GM21526 (cell line): ENCODE measurements around the gene ASAP2.
"Not testable (repeated sequence)": the region's sequence is repeated elsewhere in the genome, so short reads cannot be mapped to it uniquely, and the experiment has no call there.

Experiments
- ATAC-seq: cut with Tn5 transposase; IDR thresholded peaks from one replicate; pipeline ENCODE4 v1.9.1; 2021; ENCODE audit warnings: moderate library complexity; ENCODE audit not compliant: unreplicated experiment, low FRiP score

Gene ASAP2

DNA sequence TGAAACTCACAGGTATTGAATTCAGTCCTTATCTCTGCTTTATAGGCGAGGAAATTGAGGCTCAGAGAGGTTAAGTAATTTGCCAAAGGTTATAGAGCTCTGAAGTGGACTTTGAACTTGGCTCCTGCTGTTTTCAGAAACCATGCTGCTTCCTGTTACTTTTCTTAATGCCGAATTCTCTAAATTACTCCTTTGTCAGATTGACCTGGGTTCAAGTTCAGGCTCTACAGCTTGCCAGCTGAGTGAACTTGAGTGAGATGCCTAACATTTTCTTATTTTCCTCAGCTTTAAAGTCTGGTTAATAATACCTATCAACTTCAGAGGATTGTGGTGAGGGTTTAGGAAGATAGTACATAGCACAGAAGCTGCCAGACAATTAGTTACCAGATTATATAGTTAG is 3.4 kb downstream of the ASAP2 start:
- no peak for ATAC-seq

DNA sequence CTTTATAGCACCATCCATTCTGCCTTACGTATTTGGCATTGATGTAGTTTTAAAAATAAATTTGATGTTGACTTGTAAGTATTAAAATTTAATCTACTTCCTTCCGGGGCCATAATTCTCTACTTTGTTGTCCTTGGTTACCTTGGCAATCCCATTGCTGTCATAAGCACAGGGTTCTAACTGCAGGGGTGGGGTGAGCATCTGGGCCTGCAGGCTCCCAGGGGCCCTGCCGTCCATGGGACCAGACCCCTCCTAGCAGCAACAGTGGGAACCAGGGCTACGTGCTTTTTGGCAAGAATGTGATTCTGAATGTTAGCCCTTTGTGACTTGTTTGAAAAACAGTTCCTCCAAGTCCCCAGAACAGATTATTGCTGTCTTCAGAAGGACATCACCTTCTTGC is 4.9 kb downstream of the ASAP2 start:
- no peak for ATAC-seq

GRCh38 chr2:9212010-9212635 is 5.5 kb downstream of the ASAP2 start:
- no peak for ATAC-seq

- ATAC-seq, result no peak
Observed at GRCh38 chr2:9212661-9213411, 6.2 kb downstream of the ASAP2 start.

- no peak for ATAC-seq
Observed at GRCh38 chr2:9213477-9214051, 7.0 kb downstream of the ASAP2 start.

DNA sequence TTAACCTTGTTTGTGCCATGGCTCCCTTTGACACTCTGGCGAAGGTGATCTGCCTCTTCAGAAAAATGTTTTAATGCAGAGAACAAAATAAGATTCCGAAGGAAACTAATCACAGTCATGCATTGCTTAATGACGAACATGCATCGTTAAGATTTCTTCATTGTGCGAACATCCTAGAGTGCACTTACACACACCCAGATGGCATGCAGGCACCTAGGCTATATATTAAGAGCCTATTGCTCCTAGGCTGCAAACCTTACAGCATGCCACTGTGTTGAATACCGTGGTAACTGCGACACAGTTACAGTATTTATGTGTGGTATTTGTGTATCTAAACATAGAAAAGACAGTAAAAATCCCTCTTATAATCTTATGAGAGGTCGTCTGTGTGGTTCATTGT is 8.3 kb downstream of the ASAP2 start:
- no peak for ATAC-seq

DNA sequence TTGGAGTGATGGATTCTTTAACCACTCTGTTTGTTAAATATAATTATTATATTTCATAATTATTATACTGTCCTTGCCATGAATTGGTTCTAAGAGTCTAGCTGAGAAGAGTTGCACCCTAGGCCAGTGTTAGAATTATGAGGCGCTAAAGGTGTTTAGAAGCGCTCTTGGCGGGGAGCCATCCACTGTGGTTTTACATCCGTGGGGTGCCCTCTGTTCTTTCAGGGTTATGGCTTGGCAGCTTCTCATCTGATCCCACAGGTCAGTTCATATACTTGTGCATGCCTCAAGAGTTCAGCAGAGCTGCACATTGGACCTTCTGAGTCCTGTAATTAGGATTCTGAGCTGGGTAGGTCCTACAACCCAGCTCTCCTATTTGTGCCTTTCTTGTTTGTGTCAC is 9.1 kb downstream of the ASAP2 start:
- ATAC-seq, result no peak

GRCh38 chr2:9216143-9216542 is 9.5 kb downstream of the ASAP2 start:
- not testable (repeated sequence) for ATAC-seq

DNA sequence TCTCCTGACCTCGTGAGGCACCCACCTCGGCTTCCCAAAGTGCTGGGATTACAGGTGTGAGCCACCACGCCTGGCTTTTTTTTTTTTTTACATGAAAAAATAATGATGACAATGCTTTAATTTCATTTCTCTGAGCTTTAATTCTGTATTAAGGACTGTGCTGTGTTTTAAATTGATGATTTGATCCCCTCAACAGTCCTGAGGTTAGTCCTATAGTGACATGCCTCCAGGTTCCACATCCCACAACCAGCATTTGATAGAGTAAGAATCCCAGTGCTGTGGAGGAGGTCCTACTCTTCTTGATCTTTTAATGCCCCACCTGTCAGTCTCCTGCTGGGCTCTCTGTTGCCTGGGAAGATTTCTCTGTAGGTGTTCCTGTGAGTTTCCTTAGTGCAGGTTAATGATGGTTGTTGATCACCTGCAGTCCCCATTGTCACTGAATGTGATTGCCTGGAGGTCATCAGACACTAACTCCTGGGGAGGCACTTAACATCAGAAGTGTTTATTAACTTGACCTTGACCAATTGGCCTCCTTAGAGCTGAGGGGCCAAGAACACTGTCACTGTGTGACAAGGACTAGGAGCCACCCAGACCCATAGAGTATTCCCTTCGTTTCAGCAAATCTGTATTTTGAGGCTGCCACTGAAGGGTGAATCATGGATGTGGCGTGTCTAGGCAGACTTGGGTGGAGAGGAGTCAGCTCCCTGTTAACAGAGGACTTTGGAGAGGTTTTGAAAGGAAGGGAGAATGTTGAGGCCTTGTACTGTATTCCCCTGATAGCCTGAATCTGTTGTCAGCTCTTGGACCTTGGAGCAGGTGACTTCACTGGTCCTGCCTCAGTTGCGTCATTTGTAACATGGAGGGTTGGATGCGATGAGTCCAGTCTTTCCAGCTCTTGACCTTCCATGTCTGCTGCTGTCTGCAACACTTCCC is 11.5 kb downstream of the ASAP2 start:
- ATAC-seq, result no peak

DNA sequence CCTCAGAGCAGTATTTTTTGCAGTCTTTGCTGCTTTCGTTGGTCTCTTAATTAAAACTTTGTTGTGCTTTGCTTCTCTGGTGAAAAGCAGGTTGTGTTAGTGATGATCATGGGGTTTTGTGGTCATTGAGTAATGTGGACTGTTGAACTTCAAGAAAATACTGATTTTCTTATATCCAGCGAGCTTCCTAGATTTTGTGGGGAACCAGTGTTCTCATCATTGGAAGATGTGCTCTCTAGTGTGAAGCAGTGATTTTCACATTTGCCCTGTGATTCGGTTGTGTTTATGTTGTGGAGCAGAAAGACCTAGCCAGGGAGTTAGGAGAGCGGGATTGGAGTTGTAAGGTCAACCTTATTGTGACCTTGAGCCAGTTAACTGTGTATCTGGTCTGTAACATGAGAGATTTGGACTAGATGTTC is 12.4 kb downstream of the ASAP2 start:
- ATAC-seq, result no peak

- ATAC-seq, result no peak
Observed at GRCh38 chr2:9220201-9220600, 13.6 kb downstream of the ASAP2 start.

DNA sequence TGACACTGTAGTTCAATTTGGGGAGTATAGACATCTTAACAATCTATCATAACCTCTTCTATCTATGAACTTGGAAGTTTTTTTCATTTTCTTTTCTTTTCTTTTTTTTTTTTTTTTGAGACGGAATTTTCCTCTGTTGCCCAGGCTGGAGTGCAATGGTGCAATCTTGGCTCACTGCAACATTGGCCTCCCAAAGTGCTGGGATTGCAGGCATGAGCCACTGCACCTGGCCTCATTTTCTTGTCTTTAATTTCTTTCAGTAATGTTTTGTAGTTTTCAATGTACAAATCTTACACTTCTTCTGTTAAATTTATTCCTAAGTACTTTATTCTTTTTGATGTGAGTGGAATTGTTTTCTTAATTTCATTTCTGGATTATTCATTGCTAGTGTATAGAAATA is 14.6 kb downstream of the ASAP2 start:
- ATAC-seq, result no peak

- ATAC-seq, result no peak
Observed at GRCh38 chr2:9222239-9222892, 15.8 kb downstream of the ASAP2 start.

DNA sequence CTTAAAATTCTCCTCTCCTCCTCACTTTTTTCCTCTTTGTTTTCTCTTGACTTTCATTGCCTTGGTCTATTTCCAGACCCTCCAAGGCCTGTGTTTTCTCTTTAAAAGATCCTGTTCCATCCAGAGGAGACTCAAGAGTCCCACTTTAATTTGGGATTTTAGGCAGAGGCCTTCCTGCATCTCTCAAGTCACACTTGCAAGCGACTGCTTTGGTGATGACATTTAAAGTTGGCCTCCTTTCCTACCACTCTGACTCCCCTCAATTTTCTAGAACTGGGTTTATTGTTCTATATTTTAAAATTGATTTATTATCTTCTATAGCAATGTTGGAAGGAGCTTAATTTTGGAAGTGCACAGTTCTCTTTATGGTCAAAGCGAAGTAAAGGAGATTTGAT is 16.3 kb downstream of the ASAP2 start:
- ATAC-seq, result no peak

GRCh38 chr2:9225806-9226205 is 19.2 kb downstream of the ASAP2 start:
- no peak for ATAC-seq

GRCh38 chr2:9226458-9227380 is 20.1 kb downstream of the ASAP2 start:
- no peak for ATAC-seq

DNA sequence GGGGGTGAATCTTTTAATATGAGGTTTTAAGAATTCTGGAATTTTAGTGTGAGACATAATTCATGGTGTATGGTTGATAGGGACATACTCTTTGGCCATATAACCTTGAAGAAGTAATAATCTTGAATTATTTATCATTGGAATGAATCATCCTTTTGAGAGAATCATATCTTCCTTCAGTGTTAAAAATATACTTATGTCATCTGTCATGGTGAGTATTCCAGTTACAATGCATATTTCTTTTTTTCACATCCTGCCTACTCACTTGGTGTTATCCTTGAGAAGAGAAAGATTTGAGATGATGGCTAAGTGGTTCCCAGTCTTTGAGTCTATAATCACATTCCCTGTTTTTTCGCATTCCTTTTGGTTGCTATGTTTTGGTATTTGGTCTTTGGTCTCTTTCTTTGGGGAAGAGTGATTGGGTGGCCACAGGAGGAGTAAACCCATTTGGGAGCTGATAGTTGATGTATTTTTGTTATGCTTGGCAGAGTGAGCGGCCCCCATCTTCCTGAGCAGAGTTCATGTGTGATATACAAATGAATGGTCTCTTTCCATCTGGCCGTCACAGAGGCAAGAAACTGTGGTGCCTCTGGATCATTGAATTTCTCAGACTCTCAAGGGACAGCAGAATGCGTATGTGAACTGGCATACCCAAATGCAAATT is 21.6 kb downstream of the ASAP2 start:
- no peak for ATAC-seq

GRCh38 chr2:9228781-9229469 is 22.3 kb downstream of the ASAP2 start:
- no peak for ATAC-seq
